CD4-positive, alpha-beta memory T cell (primary cell): ENCODE results near the gene ADIPOR1. TPM values are rescaled to one million over a fixed set of nuclear protein-coding genes. Genes with fewer than 3 reads are reported as not detected.
A peak's percentile ranks its signal among the peaks of the same experiment; 100 is the strongest.
"Not testable (repeated sequence)": the region's sequence is repeated elsewhere in the genome, so short reads cannot be mapped to it uniquely, and the experiment has no call there.

Source experiments
- CTCF ChIA-PET: fragments of 350-600 bp; sonication (Branson Sonifier 250); formaldehyde crosslinking; loops from one replicate; lab custom pipeline; 2021; ENCODE audit warnings: inconsistent platforms; ENCODE audit not compliant: partially characterized antibody; lab: Charles Lee
- POLR2A ChIA-PET: fragments of 350-600 bp; sonication (Branson Sonifier 250); formaldehyde crosslinking; loops from one replicate; lab custom pipeline; 2021; ENCODE audit not compliant: partially characterized antibody; lab: Charles Lee
- DNase-seq, 5 donors: peaks; one replicate each; pipeline versions ENCODE4 v3.0.0 to v3.0.0-alpha.2; 2020 to 2022; ENCODE audit warnings: mixed read lengths in 1 of 5
- H3K27ac ChIP-seq: one replicate; pipeline ENCODE4 v1.7.0; 2013; ENCODE audit warnings: low read depth, low read length
- H3K27me3 ChIP-seq: 2 replicates; pipeline ENCODE4 v1.7.0; 2013; ENCODE audit warnings: mild to moderate bottlenecking, low read length, moderate library complexity; ENCODE audit not compliant: insufficient read depth
- H3K36me3 ChIP-seq: 2 replicates; pipeline ENCODE4 v1.7.0; 2013; ENCODE audit warnings: mild to moderate bottlenecking, low read length, moderate library complexity; ENCODE audit not compliant: insufficient read depth
- H3K4me1 ChIP-seq: 2 replicates; pipeline ENCODE4 v1.7.0; 2013; ENCODE audit warnings: mild to moderate bottlenecking, low read length, moderate library complexity; ENCODE audit not compliant: insufficient read depth
- H3K4me3 ChIP-seq, 2 donors: one replicate each; pipeline ENCODE4 v1.7.0; 2013; ENCODE audit warnings: low read length in 2 of 2, mild to moderate bottlenecking in 1 of 2
- H3K9me3 ChIP-seq, 2 donors: one replicate each; pipeline ENCODE4 v1.7.0; 2013; ENCODE audit warnings: low read length in 2 of 2, control low read depth in 1 of 2; ENCODE audit not compliant: control insufficient read depth in 1 of 2
- H3K27ac Mint-ChIP-seq, 7 donors: one replicate each; pipeline ENCODE4 v1.8.0; 2020 to 2021; ENCODE audit warnings: mixed read lengths in 7 of 7, mild to moderate bottlenecking in 6 of 7, inconsistent platforms in 3 of 7, moderate library complexity in 3 of 7
- H3K27me3 Mint-ChIP-seq, 2 donors: one replicate each; pipeline ENCODE4 v1.8.0; 2020 to 2021; ENCODE audit warnings: mixed read lengths in 2 of 2
- H3K36me3 Mint-ChIP-seq, 2 donors: one replicate each; pipeline ENCODE4 v1.8.0; 2020 to 2021; ENCODE audit warnings: mixed read lengths in 2 of 2, inconsistent platforms in 1 of 2, mild to moderate bottlenecking in 1 of 2
- H3K4me1 Mint-ChIP-seq, 4 donors: one replicate each; pipeline ENCODE4 v1.8.0; 2020 to 2021; ENCODE audit warnings: mixed read lengths in 4 of 4, mild to moderate bottlenecking in 1 of 4
- H3K4me3 Mint-ChIP-seq, 8 donors: one replicate each; pipeline ENCODE4 v1.8.0; 2020 to 2021; ENCODE audit warnings: mixed read lengths in 8 of 8, mild to moderate bottlenecking in 7 of 8, moderate library complexity in 6 of 8, inconsistent platforms in 3 of 8
- H3K9me3 Mint-ChIP-seq, 8 donors: one replicate each; pipeline ENCODE4 v1.8.0; 2020 to 2021; ENCODE audit warnings: mixed read lengths in 8 of 8, mild to moderate bottlenecking in 5 of 8, inconsistent platforms in 3 of 8, moderate library complexity in 1 of 8
- intact Hi-C: fragments of 100-400 bp; cut with micrococcal nuclease; formaldehyde crosslinking; loops from one replicate; pipeline ENCODE4 v1.15.1; 2023
- polyA plus RNA-seq, 2 donors: library from polyadenylated mRNA; unstranded; fragments of 300-500 nt; fragmentation: Illumina TruSeq; gene quantifications; one replicate each; pipeline ENCODE4 v1.2.3, GENCODE V29; 2021
- total RNA-seq, 2 experiments: library from RNA; stranded (reverse); gene quantifications; one replicate each; pipeline ENCODE4 v1.2.3, GENCODE V29; 2021

ADIPOR1 gene
- total and polyA plus RNA-seq, 4 experiments from 2014 or later = 52.6 to 164 (median 78.3) TPM

DNA sequence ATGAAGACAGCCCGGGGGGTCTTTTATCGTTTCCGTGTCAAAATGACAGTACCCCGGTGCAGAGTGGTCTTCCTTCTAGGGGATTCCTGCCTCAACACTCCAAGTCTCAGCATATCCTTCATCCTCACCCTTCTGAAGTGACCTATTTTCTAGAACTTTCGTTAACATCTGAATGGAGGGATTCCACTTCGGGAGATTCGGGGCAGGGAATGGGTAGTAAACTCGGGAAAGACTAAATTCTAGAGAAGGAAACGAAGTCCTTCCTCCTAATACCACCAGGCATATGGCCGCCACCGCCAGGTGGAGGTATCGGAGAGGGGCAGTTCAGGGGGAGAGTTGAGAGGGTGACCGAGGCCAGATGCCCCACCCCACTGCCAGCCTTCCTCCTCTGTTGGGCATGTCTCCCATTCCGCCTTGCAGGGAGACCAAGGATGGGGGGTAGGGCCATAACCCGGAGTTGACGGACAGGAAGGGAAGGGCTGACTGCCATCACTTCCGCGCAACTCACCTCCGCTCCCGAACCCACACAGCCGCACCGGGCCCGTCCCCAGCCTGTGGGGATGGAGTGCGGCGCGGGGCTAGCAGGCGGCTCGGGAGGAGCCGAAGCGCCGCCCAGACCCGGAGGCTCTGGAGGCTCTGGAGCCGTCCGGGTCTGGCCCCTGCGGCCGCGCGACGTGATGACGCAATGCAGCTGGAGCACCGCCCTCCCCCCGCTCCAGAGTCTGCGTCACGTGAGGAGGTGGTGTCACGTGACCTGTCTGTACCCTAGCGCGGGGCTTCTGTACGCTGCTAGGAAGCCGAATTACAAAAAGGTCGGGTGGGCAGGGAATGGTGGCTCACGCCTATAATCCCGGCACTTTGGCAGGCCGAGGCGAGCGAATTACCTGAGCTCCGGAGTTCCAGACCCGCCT, 31.3 kb downstream of the ADIPOR1 start, which contains the start of gene KLHL12:
Gene KLHL12 (minus strand): TSS at position 654 of the 911 bp plus-strand sequence. CDS start 2,072 bp downstream, outside the sequence.
- ChIA-PET CTCF (interaction anchor here (0.7 to 1.8 kb wide), 11 partner anchors 17 to 555 kb away, joined by 3 to 10 read pairs (median 5); partner anchors contain the start of gene TMEM183A), POLR2A (interaction anchor here (0.8 to 2.5 kb wide), 15 partner anchors 12 to 120 kb away, joined by 3 to 23 read pairs (median 5); partner anchors contain the start of genes ADIPOR1, CYB5R1, KDM5B and PCAT6)
- Histone ChIP-seq H3K4me1 (peaks cover 34% of the 10 kb centered on the region), H3K36me3 (no peaks in the 10 kb centered on the region), H3K4me3 (peak within 1 kb of the TSS; percentile 88 to 98), H3K27me3 (no peaks in the 10 kb centered on the region), H3K27ac (peak within 1 kb of the TSS; percentile 87), H3K9me3 (no peaks in the 10 kb centered on the region)
- Mint-ChIP-seq H3K4me1 (peaks cover 15 to 40% (median 28%) of the 10 kb centered on the region in 4 donors), H3K36me3 (peaks cover 0 to 18% of the 10 kb centered on the region in 2 donors), H3K27me3 (no peaks in the 10 kb centered on the region), H3K4me3 (peak within 1 kb of the TSS; percentile 90 to 97 (median 96)), H3K9me3 (peaks cover 0 to 2% (median 0%) of the 10 kb centered on the region in 8 donors), H3K27ac (peak within 1 kb of the TSS; percentile 96 to 98 (median 97))
- DNase-seq = peak; percentile 93 to 95 (median 94)
- intact Hi-C loops = loop anchor here (1.0 kb wide), 5 partner anchors 31 to 80 kb away; partner anchors contain the start of genes ADIPOR1, CYB5R1, RABIF and TMEM183A

GRCh38 chr1:202923533-202923932, 34.6 kb downstream of the ADIPOR1 start:
- H3K4me3 ChIP-seq = no peak overlapping the region
- Mint-ChIP-seq H3K4me3 (peak overlapping the region in 1 of 8 donors; percentile 31), H3K4me1 (peaks cover 15 to 41% (median 27%) of the 10 kb centered on the region in 4 donors), H3K36me3 (peaks cover 0 to 32% of the 10 kb centered on the region in 2 donors), H3K9me3 (peaks cover 0 to 2% (median 0%) of the 10 kb centered on the region in 8 donors), H3K27ac (peak overlapping the region in 2 of 7 donors; percentile 18 to 24), H3K27me3 (no peaks in the 10 kb centered on the region)
- no peaks in the 10 kb centered on the region for H3K27me3 ChIP-seq
- H3K36me3 ChIP-seq = peaks cover 13% of the 10 kb centered on the region
- no peaks in the 10 kb centered on the region for H3K9me3 ChIP-seq
- peaks cover 34% of the 10 kb centered on the region for H3K4me1 ChIP-seq
- POLR2A ChIA-PET = no interaction called here
- no peak overlapping the region for H3K27ac ChIP-seq
- no peak for DNase-seq
- intact Hi-C loops = no loop called here
- CTCF ChIA-PET = interaction anchor here (1.9 kb wide), 1 partner anchor 76 kb away, joined by 8 read pairs; no protein-coding TSS in a partner anchor

DNA sequence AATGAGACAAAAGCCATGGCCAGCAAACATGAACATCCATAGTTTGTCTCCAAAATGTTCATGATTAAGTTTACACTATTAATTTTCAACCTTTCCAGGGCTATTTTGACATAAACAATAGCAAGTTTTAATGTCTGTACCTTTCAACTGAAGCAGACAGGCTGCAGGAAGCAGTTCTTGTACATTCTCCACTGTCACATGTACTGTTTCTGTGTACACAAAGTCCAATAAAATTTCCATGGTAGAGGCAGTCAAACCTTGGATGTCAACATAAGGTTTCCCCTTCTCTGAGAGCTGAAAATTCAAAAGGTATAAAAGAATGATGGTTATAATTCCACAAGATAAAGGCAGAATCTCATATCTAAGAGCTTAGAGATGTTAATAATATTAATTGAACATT, 38.5 kb downstream of the ADIPOR1 start:
- H3K4me1 Mint-ChIP-seq = peaks cover 4 to 27% (median 13%) of the 10 kb centered on the region in 4 donors
- peaks cover 47% of the 10 kb centered on the region for H3K36me3 ChIP-seq

GRCh38 chr1:202915146-202915545, 43.0 kb downstream of the ADIPOR1 start:
- no peaks in the 10 kb centered on the region for H3K9me3 Mint-ChIP-seq
- no peaks in the 10 kb centered on the region for H3K27me3 Mint-ChIP-seq
- POLR2A ChIA-PET = no interaction called here
- peaks cover 3 to 10% (median 6%) of the 10 kb centered on the region in 4 donors for H3K4me1 Mint-ChIP-seq
- H3K4me1 ChIP-seq = no peaks in the 10 kb centered on the region
- no peak overlapping the region for H3K4me3 Mint-ChIP-seq
- no peak overlapping the region for H3K27ac Mint-ChIP-seq
- CTCF ChIA-PET = no interaction called here
- no peak overlapping the region for H3K4me3 ChIP-seq
- no peaks in the 10 kb centered on the region for H3K27me3 ChIP-seq
- intact Hi-C loops = no loop called here
- no peaks in the 10 kb centered on the region for H3K9me3 ChIP-seq
- no peak for DNase-seq
- H3K36me3 ChIP-seq = peaks cover 67% of the 10 kb centered on the region
- peaks cover 49 to 89% of the 10 kb centered on the region in 2 donors for H3K36me3 Mint-ChIP-seq
- H3K27ac ChIP-seq = no peak overlapping the region

More for the DNA sequence above, 38.5 kb downstream of the ADIPOR1 start:
- Mint-ChIP-seq H3K4me3 (no peak overlapping the region), H3K36me3 (peaks cover 14 to 62% of the 10 kb centered on the region in 2 donors), H3K27ac (no peak overlapping the region), H3K9me3 (no peaks in the 10 kb centered on the region), H3K27me3 (no peaks in the 10 kb centered on the region)
- H3K4me1 ChIP-seq = peaks cover 16% of the 10 kb centered on the region
- intact Hi-C loops = no loop called here
- DNase-seq = no peak
- no peak overlapping the region for H3K4me3 ChIP-seq
- ChIA-PET POLR2A (no interaction called here), CTCF (no interaction called here)
- H3K27ac ChIP-seq = no peak overlapping the region
- no peaks in the 10 kb centered on the region for H3K27me3 ChIP-seq
- H3K9me3 ChIP-seq = no peaks in the 10 kb centered on the region

GRCh38 chr1:202912476-202912875, 45.6 kb downstream of the ADIPOR1 start:
- H3K27ac ChIP-seq, H3K27me3 Mint-ChIP-seq, H3K4me1 ChIP-seq, H3K27me3 ChIP-seq, H3K4me3 Mint-ChIP-seq, CTCF ChIA-PET, H3K9me3 Mint-ChIP-seq, DNase-seq, intact Hi-C loops, POLR2A ChIA-PET, H3K9me3 ChIP-seq, H3K4me3 ChIP-seq, H3K4me1 Mint-ChIP-seq: not testable (repeated sequence)
- H3K27ac Mint-ChIP-seq = peak overlapping the region in 1 of 7 donors; percentile 36
- peaks cover 67% of the 10 kb centered on the region for H3K36me3 ChIP-seq
- peaks cover 55 to 90% of the 10 kb centered on the region in 2 donors for H3K36me3 Mint-ChIP-seq

- H3K4me3 Mint-ChIP-seq = no peak overlapping the region
- ChIA-PET POLR2A (no interaction called here), CTCF (interaction anchor here (1.1 kb wide), 1 partner anchor 18 kb away, joined by 4 read pairs; the partner anchor contains the start of gene KLHL12)
- no peaks in the 10 kb centered on the region for H3K27me3 Mint-ChIP-seq
- peaks cover 47 to 75% of the 10 kb centered on the region in 2 donors for H3K36me3 Mint-ChIP-seq
- peaks cover 57% of the 10 kb centered on the region for H3K36me3 ChIP-seq
- no peak overlapping the region for H3K4me3 ChIP-seq
- DNase-seq = no peak
- H3K4me1 Mint-ChIP-seq = peaks cover 1 to 7% (median 4%) of the 10 kb centered on the region in 4 donors
- H3K9me3 Mint-ChIP-seq = no peaks in the 10 kb centered on the region
- H3K4me1 ChIP-seq = no peaks in the 10 kb centered on the region
- H3K9me3 ChIP-seq = no peaks in the 10 kb centered on the region
- peak overlapping the region in 1 of 7 donors; percentile 32 for H3K27ac Mint-ChIP-seq
- no peaks in the 10 kb centered on the region for H3K27me3 ChIP-seq
- no peak overlapping the region for H3K27ac ChIP-seq
- intact Hi-C loops = no loop called here
These were observed 48.6 kb downstream of the ADIPOR1 start for GRCh38 chr1:202909494-202909893.

DNA sequence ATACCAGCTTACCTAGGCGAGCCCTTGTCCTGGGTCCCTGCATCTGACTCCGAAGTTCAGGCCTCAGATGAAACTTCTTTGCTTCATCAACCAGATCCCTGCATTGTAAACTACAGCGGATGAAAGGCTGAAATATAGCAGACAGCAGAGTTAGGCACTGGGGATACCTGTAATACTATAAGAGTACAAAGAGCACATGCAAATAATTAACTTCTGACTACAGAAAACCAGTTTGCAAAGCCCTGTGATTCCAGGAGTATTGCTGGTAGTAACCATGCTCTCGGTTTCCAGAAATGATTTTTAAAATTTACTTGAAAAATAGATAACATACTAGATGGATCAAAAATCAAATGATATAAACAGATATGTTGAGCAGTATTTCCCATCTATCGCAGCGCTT, 49.1 kb downstream of the ADIPOR1 start:
- Histone ChIP-seq H3K27ac (no peak overlapping the region), H3K4me3 (no peak overlapping the region), H3K4me1 (no peaks in the 10 kb centered on the region), H3K9me3 (no peaks in the 10 kb centered on the region), H3K27me3 (no peaks in the 10 kb centered on the region), H3K36me3 (peaks cover 54% of the 10 kb centered on the region)
- Mint-ChIP-seq H3K36me3 (peaks cover 44 to 72% of the 10 kb centered on the region in 2 donors), H3K9me3 (no peaks in the 10 kb centered on the region), H3K4me1 (peaks cover 1 to 7% (median 4%) of the 10 kb centered on the region in 4 donors), H3K4me3 (no peak overlapping the region), H3K27me3 (no peaks in the 10 kb centered on the region), H3K27ac (peak overlapping the region in 1 of 7 donors; percentile 24)
- DNase-seq = no peak
- POLR2A ChIA-PET = no interaction called here
- intact Hi-C loops = no loop called here
- CTCF ChIA-PET = interaction anchor here (1.1 kb wide), 1 partner anchor 19 kb away, joined by 4 read pairs; the partner anchor contains the start of gene KLHL12
